OCI-LY3 (cell line): ENCODE results near the gene CR2.
"Not testable (repeated sequence)": the region's sequence is repeated elsewhere in the genome, so short reads cannot be mapped to it uniquely, and the experiment has no call there.

Experiments
- H2AFZ ChIP-seq: fragments of 200-600, 300-600 bp; shearing (Covaris generic); 2 replicates; pipeline ENCODE4 v1.6.0; 2014; ENCODE audit warnings: antibody characterized with exemption, low read depth, low read length
- H3K27ac ChIP-seq: fragments of 200-600, 300-600 bp; sonication (generic); 2 replicates; pipeline ENCODE4 v1.5.1; 2014; ENCODE audit warnings: mild to moderate bottlenecking, low read length, moderate library complexity, mixed read lengths
- H3K27me3 ChIP-seq: fragments of 200-600, 300-600 bp; sonication (generic); 2 replicates; pipeline ENCODE4 v1.6.1; 2014; ENCODE audit warnings: low read depth, low read length, mixed read lengths
- H3K36me3 ChIP-seq: fragments of 200-600, 300-600 bp; sonication (generic); replicated peaks from 2 replicates; pipeline ENCODE3; 2014; ENCODE audit warnings: low read depth, low read length, mixed read lengths
- H3K4me1 ChIP-seq: fragments of 300-600, 200-600 bp; sonication (generic); 2 replicates; pipeline ENCODE4 v1.6.1; 2014; ENCODE audit warnings: low read length, mixed read lengths
- H3K4me2 ChIP-seq: fragments of 200-600, 300-600 bp; sonication (generic); 2 replicates; pipeline ENCODE4 v1.6.1; 2014; ENCODE audit warnings: low read length, mixed read lengths
- H3K4me3 ChIP-seq: fragments of 300-600, 200-600 bp; sonication (generic); 2 replicates; pipeline ENCODE4 v1.5.1; 2014; ENCODE audit warnings: antibody characterized with exemption, mild to moderate bottlenecking, low read length, moderate library complexity
- H3K79me2 ChIP-seq: fragments of 300-600, 200-600 bp; shearing (Covaris generic); 2 replicates; pipeline ENCODE4 v1.6.1; 2014; ENCODE audit warnings: mild to moderate bottlenecking, low read length, mixed read lengths
- H3K9ac ChIP-seq: fragments of 300-600, 200-600 bp; shearing (Covaris generic); 2 replicates; pipeline ENCODE4 v1.6.0; 2014; ENCODE audit warnings: mild to moderate bottlenecking, low read length, moderate library complexity
- H3K9me3 ChIP-seq: fragments of 200-600, 300-600 bp; shearing (Covaris generic); 2 replicates; pipeline ENCODE4 v1.6.1; 2014; ENCODE audit warnings: low read length, mixed read lengths; ENCODE audit not compliant: insufficient read depth
- H4K20me1 ChIP-seq: fragments of 200-600, 300-600 bp; sonication (generic); 2 replicates; pipeline ENCODE4 v1.6.1; 2016; ENCODE audit warnings: low read length, mixed read lengths; ENCODE audit not compliant: insufficient read depth
- CTCF ChIP-seq: fragments of 200-600, 300-600 bp; sonication (generic); IDR thresholded peaks from 2 replicates; pipeline ENCODE4 v1.5.1; 2014; ENCODE audit warnings: antibody characterized with exemption, low read length, low read depth
- EZH2phosphoT487 ChIP-seq: fragments of 200-600 bp; shearing (Covaris generic); IDR thresholded peaks from 2 replicates; pipeline ENCODE4 v1.6.1; 2018; ENCODE audit warnings: antibody characterized with exemption, mixed run types, low read depth

The CR2 gene

GRCh38 chr1:207431508-207431907, 22.6 kb upstream of the CR2 start:
- Histone ChIP-seq H3K27ac (no peak overlapping the region), H3K9ac (no peak overlapping the region), H3K9me3 (no peaks in the 10 kb centered on the region; the same call in 1 of the 2 replicates), H3K4me1 (peaks cover 32% of the 10 kb centered on the region), H3K4me2 (peak overlapping the region; percentile 42), H3K79me2 (no peaks in the 10 kb centered on the region), H3K27me3 (peaks cover 12% of the 10 kb centered on the region; the same call in 1 of the 2 replicates), H3K36me3 (peaks cover 5% of the 10 kb centered on the region), H4K20me1 (no peaks in the 10 kb centered on the region), H3K4me3 (no peak overlapping the region), H2AFZ (no peak overlapping the region)
- TF ChIP-seq EZH2phosphoT487 (no peak), CTCF (no peak)

- no peaks in the 10 kb centered on the region for H3K9me3 ChIP-seq
- H3K36me3 ChIP-seq: no peaks in the 10 kb centered on the region
- TF ChIP-seq CTCF: no peak
- no peak for TF ChIP-seq EZH2phosphoT487
- no peak overlapping the region for H3K4me2 ChIP-seq
- no peak overlapping the region for H2AFZ ChIP-seq
- H3K4me3 ChIP-seq: no peak overlapping the region
- H3K4me1 ChIP-seq: peaks cover 31% of the 10 kb centered on the region
- no peak overlapping the region for H3K9ac ChIP-seq
- H3K27ac ChIP-seq: no peak overlapping the region
- no peaks in the 10 kb centered on the region for H4K20me1 ChIP-seq
- H3K79me2 ChIP-seq: no peaks in the 10 kb centered on the region
- peaks cover 2% of the 10 kb centered on the region; the same call in 1 of the 2 replicates for H3K27me3 ChIP-seq
Measured at GRCh38 chr1:207433435-207433834, 20.7 kb upstream of the CR2 start.

- not testable (repeated sequence) for H4K20me1 ChIP-seq, H3K79me2 ChIP-seq, H3K36me3 ChIP-seq, H2AFZ ChIP-seq, H3K4me2 ChIP-seq, H3K9me3 ChIP-seq, H3K9ac ChIP-seq, H3K27ac ChIP-seq, H3K4me1 ChIP-seq, H3K27me3 ChIP-seq, H3K4me3 ChIP-seq
Measured at GRCh38 chr1:207436746-207437145, 17.4 kb upstream of the CR2 start.

- H3K9me3 ChIP-seq: no peaks in the 10 kb centered on the region
- no peak overlapping the region for H3K27ac ChIP-seq
Measured at GRCh38 chr1:207440626-207441025, 13.5 kb upstream of the CR2 start.

More at GRCh38 chr1:207440626-207441025, 13.5 kb upstream of the CR2 start:
- TF ChIP-seq EZH2phosphoT487 (no peak), CTCF (no peak)
- no peak overlapping the region for H2AFZ ChIP-seq
- no peaks in the 10 kb centered on the region for H3K79me2 ChIP-seq
- no peaks in the 10 kb centered on the region for H3K36me3 ChIP-seq
- H4K20me1 ChIP-seq: no peaks in the 10 kb centered on the region
- no peak overlapping the region for H3K4me2 ChIP-seq
- no peak overlapping the region for H3K9ac ChIP-seq
- peaks cover 17% of the 10 kb centered on the region for H3K4me1 ChIP-seq
- no peak overlapping the region for H3K4me3 ChIP-seq
- 0 out of 2 replicates have a peak, but pooled peaks cover 2% of the 10 kb centered on the region for H3K27me3 ChIP-seq
